ENCODE results near the gene FOS. TPM values are rescaled to one million over a fixed set of nuclear protein-coding genes. Genes with fewer than 3 reads are reported as not detected.

Gene FOS
- total RNA-seq, 1 experiment from 2014 or later: 23.9 TPM

DNA sequence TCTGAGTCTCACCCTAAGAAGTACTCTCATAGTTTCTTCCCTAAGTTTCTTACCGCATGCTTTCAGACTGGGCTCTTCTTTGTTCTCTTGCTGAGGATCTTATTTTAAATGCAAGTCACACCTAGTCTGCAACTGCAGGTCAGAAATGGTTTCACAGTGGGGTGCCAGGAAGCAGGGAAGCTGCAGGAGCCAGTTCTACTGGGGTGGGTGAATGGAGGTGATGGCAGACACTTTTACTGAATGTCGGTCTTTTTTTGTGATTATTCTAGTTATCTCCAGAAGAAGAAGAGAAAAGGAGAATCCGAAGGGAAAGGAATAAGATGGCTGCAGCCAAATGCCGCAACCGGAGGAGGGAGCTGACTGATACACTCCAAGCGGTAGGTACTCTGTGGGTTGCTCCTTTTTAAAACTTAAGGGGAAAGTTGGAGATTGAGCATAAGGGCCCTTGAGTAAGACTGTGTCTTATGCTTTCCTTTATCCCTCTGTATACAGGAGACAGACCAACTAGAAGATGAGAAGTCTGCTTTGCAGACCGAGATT is 1.7 kb downstream of the FOS start (continued):
- TF ChIP-seq, protein P1, sequence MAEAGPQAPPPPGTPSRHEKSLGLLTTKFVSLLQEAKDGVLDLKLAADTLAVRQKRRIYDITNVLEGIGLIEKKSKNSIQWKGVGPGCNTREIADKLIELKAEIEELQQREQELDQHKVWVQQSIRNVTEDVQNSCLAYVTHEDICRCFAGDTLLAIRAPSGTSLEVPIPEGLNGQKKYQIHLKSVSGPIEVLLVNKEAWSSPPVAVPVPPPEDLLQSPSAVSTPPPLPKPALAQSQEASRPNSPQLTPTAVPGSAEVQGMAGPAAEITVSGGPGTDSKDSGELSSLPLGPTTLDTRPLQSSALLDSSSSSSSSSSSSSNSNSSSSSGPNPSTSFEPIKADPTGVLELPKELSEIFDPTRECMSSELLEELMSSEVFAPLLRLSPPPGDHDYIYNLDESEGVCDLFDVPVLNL (CRISPR knock-in tag; IDR thresholded peaks at IDR 0.05; ENCODE audit: borderline replicate concordance, low read depth): no peak
- TF ChIP-seq MXD4 (CRISPR knock-in tag; IDR thresholded peaks at IDR 0.05; ENCODE audit: borderline replicate concordance) (no peak), NR1H2 (CRISPR knock-in tag; IDR thresholded peaks at IDR 0.05) (no peak), GTF2I (CRISPR knock-in tag; conservative IDR thresholded peaks at IDR 0.05) (no peak), CREB1 (CRISPR knock-in tag; IDR thresholded peaks at IDR 0.05) (no peak), TEAD1 (CRISPR knock-in tag; IDR thresholded peaks at IDR 0.05) (peak; percentile 47; the same call in 1 of the 2 replicates)
- TF ChIP-seq, protein P2, sequence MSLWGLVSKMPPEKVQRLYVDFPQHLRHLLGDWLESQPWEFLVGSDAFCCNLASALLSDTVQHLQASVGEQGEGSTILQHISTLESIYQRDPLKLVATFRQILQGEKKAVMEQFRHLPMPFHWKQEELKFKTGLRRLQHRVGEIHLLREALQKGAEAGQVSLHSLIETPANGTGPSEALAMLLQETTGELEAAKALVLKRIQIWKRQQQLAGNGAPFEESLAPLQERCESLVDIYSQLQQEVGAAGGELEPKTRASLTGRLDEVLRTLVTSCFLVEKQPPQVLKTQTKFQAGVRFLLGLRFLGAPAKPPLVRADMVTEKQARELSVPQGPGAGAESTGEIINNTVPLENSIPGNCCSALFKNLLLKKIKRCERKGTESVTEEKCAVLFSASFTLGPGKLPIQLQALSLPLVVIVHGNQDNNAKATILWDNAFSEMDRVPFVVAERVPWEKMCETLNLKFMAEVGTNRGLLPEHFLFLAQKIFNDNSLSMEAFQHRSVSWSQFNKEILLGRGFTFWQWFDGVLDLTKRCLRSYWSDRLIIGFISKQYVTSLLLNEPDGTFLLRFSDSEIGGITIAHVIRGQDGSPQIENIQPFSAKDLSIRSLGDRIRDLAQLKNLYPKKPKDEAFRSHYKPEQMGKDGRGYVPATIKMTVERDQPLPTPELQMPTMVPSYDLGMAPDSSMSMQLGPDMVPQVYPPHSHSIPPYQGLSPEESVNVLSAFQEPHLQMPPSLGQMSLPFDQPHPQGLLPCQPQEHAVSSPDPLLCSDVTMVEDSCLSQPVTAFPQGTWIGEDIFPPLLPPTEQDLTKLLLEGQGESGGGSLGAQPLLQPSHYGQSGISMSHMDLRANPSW (CRISPR knock-in tag; conservative IDR thresholded peaks at IDR 0.05; ENCODE audit: low read depth): no peak
- TF ChIP-seq, protein P3, sequence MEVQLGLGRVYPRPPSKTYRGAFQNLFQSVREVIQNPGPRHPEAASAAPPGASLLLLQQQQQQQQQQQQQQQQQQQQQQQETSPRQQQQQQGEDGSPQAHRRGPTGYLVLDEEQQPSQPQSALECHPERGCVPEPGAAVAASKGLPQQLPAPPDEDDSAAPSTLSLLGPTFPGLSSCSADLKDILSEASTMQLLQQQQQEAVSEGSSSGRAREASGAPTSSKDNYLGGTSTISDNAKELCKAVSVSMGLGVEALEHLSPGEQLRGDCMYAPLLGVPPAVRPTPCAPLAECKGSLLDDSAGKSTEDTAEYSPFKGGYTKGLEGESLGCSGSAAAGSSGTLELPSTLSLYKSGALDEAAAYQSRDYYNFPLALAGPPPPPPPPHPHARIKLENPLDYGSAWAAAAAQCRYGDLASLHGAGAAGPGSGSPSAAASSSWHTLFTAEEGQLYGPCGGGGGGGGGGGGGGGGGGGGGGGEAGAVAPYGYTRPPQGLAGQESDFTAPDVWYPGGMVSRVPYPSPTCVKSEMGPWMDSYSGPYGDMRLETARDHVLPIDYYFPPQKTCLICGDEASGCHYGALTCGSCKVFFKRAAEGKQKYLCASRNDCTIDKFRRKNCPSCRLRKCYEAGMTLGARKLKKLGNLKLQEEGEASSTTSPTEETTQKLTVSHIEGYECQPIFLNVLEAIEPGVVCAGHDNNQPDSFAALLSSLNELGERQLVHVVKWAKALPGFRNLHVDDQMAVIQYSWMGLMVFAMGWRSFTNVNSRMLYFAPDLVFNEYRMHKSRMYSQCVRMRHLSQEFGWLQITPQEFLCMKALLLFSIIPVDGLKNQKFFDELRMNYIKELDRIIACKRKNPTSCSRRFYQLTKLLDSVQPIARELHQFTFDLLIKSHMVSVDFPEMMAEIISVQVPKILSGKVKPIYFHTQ (CRISPR knock-in tag; IDR thresholded peaks at IDR 0.05): peak; percentile 11; the same call in 1 of the 2 replicates
- TF ChIP-seq, protein P4, sequence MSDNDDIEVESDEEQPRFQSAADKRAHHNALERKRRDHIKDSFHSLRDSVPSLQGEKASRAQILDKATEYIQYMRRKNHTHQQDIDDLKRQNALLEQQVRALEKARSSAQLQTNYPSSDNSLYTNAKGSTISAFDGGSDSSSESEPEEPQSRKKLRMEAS (CRISPR knock-in tag; IDR thresholded peaks at IDR 0.05): peak; percentile 12; the same call in 1 of the 2 replicates
- TF ChIP-seq, protein P5, sequence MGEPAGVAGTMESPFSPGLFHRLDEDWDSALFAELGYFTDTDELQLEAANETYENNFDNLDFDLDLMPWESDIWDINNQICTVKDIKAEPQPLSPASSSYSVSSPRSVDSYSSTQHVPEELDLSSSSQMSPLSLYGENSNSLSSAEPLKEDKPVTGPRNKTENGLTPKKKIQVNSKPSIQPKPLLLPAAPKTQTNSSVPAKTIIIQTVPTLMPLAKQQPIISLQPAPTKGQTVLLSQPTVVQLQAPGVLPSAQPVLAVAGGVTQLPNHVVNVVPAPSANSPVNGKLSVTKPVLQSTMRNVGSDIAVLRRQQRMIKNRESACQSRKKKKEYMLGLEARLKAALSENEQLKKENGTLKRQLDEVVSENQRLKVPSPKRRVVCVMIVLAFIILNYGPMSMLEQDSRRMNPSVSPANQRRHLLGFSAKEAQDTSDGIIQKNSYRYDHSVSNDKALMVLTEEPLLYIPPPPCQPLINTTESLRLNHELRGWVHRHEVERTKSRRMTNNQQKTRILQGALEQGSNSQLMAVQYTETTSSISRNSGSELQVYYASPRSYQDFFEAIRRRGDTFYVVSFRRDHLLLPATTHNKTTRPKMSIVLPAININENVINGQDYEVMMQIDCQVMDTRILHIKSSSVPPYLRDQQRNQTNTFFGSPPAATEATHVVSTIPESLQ (CRISPR knock-in tag; IDR thresholded peaks at IDR 0.05): no peak
- TF ChIP-seq, protein P6, sequence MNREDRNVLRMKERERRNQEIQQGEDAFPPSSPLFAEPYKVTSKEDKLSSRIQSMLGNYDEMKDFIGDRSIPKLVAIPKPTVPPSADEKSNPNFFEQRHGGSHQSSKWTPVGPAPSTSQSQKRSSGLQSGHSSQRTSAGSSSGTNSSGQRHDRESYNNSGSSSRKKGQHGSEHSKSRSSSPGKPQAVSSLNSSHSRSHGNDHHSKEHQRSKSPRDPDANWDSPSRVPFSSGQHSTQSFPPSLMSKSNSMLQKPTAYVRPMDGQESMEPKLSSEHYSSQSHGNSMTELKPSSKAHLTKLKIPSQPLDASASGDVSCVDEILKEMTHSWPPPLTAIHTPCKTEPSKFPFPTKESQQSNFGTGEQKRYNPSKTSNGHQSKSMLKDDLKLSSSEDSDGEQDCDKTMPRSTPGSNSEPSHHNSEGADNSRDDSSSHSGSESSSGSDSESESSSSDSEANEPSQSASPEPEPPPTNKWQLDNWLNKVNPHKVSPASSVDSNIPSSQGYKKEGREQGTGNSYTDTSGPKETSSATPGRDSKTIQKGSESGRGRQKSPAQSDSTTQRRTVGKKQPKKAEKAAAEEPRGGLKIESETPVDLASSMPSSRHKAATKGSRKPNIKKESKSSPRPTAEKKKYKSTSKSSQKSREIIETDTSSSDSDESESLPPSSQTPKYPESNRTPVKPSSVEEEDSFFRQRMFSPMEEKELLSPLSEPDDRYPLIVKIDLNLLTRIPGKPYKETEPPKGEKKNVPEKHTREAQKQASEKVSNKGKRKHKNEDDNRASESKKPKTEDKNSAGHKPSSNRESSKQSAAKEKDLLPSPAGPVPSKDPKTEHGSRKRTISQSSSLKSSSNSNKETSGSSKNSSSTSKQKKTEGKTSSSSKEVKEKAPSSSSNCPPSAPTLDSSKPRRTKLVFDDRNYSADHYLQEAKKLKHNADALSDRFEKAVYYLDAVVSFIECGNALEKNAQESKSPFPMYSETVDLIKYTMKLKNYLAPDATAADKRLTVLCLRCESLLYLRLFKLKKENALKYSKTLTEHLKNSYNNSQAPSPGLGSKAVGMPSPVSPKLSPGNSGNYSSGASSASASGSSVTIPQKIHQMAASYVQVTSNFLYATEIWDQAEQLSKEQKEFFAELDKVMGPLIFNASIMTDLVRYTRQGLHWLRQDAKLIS (CRISPR knock-in tag; IDR thresholded peaks at IDR 0.05; ENCODE audit: borderline replicate concordance): no peak
- TF ChIP-seq, protein P7, sequence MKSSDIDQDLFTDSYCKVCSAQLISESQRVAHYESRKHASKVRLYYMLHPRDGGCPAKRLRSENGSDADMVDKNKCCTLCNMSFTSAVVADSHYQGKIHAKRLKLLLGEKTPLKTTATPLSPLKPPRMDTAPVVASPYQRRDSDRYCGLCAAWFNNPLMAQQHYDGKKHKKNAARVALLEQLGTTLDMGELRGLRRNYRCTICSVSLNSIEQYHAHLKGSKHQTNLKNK (CRISPR knock-in tag; IDR thresholded peaks at IDR 0.05): 0 out of 2 replicates have a peak, but pooled peaks have one; percentile 1

Data from WTC11 (cell line).